ENCODE measurements around the gene TBC1D9B.

Gene TBC1D9B

DNA sequence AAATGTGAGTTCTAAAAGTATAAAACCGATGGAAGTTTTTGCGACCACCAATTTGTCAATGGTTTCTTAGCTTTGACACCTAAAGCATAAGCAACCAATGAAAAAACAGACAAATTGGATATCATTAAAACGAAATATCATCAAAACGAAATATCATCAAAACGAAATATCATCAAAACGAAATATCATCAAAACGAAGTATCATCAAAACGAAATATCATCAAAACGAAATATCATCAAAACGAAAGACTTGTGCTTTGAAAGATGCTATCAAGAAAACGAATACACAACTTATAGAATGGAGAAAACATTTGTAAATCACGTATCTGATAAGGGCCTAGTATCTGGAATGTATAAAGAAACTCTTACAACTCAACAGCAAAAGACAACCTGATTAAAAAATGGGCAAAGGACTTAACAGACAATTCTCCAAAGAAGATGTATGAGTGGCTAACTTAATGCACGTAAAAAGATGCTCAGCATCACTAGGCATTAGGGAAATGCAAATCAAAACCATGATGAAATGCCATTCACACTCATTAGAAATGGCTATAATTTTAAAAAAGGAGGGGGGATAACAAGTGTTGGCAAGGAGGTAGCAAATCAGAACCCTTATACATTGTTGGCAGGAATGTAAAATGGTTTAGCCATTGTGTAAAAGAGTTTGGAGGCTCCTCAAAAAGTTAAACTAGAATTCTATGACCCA is 29.4 kb upstream of the TBC1D9B start:
- no peaks in the 10 kb centered on the region for H3K27me3 Mint-ChIP-seq (ENCODE audit: low read depth, poor library complexity)
- no peaks in the 10 kb centered on the region for H3K4me1 Mint-ChIP-seq
- peaks cover 19% of the 10 kb centered on the region for H3K9me3 Mint-ChIP-seq
- DNase-seq: no peak
- TF ChIP-seq CTCF (IDR thresholded peaks at IDR 0.05): no peak
- H3K36me3 Mint-ChIP-seq (ENCODE audit: low read depth): peaks cover 58% of the 10 kb centered on the region
- no peak overlapping the region for H3K4me3 Mint-ChIP-seq
- no peak overlapping the region for H3K27ac Mint-ChIP-seq

DNA sequence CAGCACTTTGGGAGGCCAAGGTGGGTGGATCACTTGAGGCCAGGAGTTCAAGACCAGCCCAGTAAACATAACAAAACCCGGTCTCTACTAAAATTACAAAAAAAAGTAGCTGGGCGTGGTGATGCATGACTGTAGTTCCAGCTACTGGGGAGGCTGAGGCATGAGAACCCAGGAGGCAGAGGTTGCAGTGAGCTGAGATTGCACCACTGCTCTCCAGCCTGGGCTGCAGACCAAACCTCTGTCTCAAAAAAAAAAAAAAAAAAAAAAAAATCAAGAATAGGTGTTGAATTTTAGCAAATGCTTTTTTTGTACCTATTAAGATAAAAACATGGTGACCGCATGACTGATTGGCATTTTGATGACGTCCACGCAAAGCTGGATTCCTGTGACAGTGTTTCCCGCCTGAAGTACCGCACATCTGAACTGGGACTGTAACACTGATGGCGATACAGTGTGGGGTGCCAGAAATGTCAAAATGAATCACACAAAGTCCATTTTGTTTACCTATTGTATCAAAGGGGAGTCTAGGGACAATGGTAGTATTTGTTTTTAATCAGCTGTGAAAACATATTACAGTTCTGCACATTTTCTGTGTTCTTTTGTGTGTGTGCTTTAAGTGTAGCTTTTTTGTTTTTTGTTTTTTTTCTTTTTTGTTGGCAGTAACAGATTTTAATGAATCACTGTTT is 23.2 kb upstream of the TBC1D9B start:
- H3K27me3 Mint-ChIP-seq (ENCODE audit: low read depth, poor library complexity): no peaks in the 10 kb centered on the region
- H3K4me3 Mint-ChIP-seq: no peak overlapping the region
- peaks cover 22% of the 10 kb centered on the region for H3K9me3 Mint-ChIP-seq

DNA sequence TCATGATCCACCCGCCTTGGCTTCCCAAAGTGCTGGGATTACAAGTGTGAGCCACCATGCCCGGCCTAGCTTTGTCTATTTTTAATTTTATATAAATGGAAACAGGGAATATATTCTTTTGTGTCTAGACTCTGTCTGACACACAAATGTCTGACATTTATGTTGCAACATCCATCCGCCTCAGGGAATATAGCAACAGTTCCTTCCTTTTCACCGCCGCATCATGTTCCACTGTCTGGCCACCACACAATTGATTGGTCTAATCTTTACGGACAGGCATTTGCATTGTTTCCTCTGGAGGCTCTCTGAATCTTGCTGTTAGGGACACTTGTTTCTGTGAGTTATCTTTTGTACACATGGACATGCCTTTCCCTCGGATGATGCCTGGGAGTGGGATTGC is 20.1 kb upstream of the TBC1D9B start:
- peaks cover 18% of the 10 kb centered on the region for H3K9me3 Mint-ChIP-seq
- TF ChIP-seq CTCF (IDR thresholded peaks at IDR 0.05): no peak
- no peak for DNase-seq
- H3K4me1 Mint-ChIP-seq: peaks cover 9% of the 10 kb centered on the region
- H3K4me3 Mint-ChIP-seq: no peak overlapping the region
- no peak overlapping the region for H3K27ac Mint-ChIP-seq
- peaks cover 24% of the 10 kb centered on the region for H3K36me3 Mint-ChIP-seq (ENCODE audit: low read depth)
- H3K27me3 Mint-ChIP-seq (ENCODE audit: low read depth, poor library complexity): no peaks in the 10 kb centered on the region

More for the DNA sequence above, 23.2 kb upstream of the TBC1D9B start:
- no peak for TF ChIP-seq CTCF (IDR thresholded peaks at IDR 0.05)
- Mint-ChIP-seq H3K4me1 (peaks cover 5% of the 10 kb centered on the region), H3K36me3 (ENCODE audit: low read depth) (peaks cover 42% of the 10 kb centered on the region), H3K27ac (no peak overlapping the region)
- DNase-seq: no peak

GRCh38 chr5:179926657-179927056 is 19.0 kb upstream of the TBC1D9B start:
- TF ChIP-seq CTCF (IDR thresholded peaks at IDR 0.05): no peak
- no peaks in the 10 kb centered on the region for H3K27me3 Mint-ChIP-seq (ENCODE audit: low read depth, poor library complexity)
- H3K9me3 Mint-ChIP-seq: peaks cover 18% of the 10 kb centered on the region
- H3K36me3 Mint-ChIP-seq (ENCODE audit: low read depth): peaks cover 20% of the 10 kb centered on the region
- no peak overlapping the region for H3K4me3 Mint-ChIP-seq
- no peak for DNase-seq
- peaks cover 9% of the 10 kb centered on the region for H3K4me1 Mint-ChIP-seq
- H3K27ac Mint-ChIP-seq: no peak overlapping the region

- peaks cover 15% of the 10 kb centered on the region for H3K36me3 Mint-ChIP-seq (ENCODE audit: low read depth)
- no peaks in the 10 kb centered on the region for H3K27me3 Mint-ChIP-seq (ENCODE audit: low read depth, poor library complexity)
- H3K4me1 Mint-ChIP-seq: peaks cover 9% of the 10 kb centered on the region
- H3K9me3 Mint-ChIP-seq: peaks cover 6% of the 10 kb centered on the region
- no peak overlapping the region for H3K27ac Mint-ChIP-seq
- no peak overlapping the region for H3K4me3 Mint-ChIP-seq
- no peak for DNase-seq
- TF ChIP-seq CTCF (IDR thresholded peaks at IDR 0.05): no peak
Measured at GRCh38 chr5:179923436-179923835, 15.7 kb upstream of the TBC1D9B start.

DNA sequence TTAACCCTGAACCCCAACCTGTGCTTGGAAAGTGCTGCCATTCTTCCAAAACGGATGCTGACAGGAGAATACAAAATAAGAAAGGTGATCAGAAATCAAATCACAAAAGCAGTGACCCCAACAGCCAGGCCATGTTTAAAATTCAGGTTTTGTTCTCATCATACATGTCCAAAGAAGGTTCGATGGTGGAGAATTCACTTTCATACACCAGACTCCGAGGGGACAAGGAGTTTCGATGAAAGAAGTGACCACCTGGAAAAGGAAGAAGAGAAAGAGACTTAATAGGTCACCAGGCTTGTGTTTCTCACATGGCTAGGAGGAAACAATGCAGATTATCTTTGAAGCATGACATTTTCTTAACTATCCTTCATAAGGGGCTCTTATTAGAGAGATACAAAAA is 12.5 kb upstream of the TBC1D9B start:
- H3K9me3 Mint-ChIP-seq: no peaks in the 10 kb centered on the region
- H3K27ac Mint-ChIP-seq: no peak overlapping the region
- H3K4me1 Mint-ChIP-seq: peaks cover 10% of the 10 kb centered on the region
- no peaks in the 10 kb centered on the region for H3K36me3 Mint-ChIP-seq (ENCODE audit: low read depth)
- TF ChIP-seq CTCF (IDR thresholded peaks at IDR 0.05): no peak
- peaks cover 2% of the 10 kb centered on the region for H3K27me3 Mint-ChIP-seq (ENCODE audit: low read depth, poor library complexity)
- H3K4me3 Mint-ChIP-seq: no peak overlapping the region
- DNase-seq: no peak

Measured in nephron progenitor cell (in vitro differentiated cells).